MM.1S (cell line): ENCODE measurements around the gene UTS2B.
"Not testable (repeated sequence)": the region's sequence is repeated elsewhere in the genome, so short reads cannot be mapped to it uniquely, and the experiment has no call there.

Experiments
- DNase-seq: peaks from one replicate; pipeline ENCODE4 v3.0.0-alpha.2; 2015
- H2AFZ ChIP-seq: fragments of 300-600 bp; sonication (generic); 2 replicates; pipeline ENCODE4 v1.6.0; 2016; ENCODE audit warnings: antibody characterized with exemption, low read length
- H3F3A ChIP-seq: fragments of 300-600 bp; sonication (generic); 2 replicates; pipeline ENCODE4 v1.6.1; 2016; ENCODE audit warnings: mild to moderate bottlenecking, antibody characterized with exemption, low read length, moderate library complexity, mixed read lengths; ENCODE audit not compliant: insufficient read depth
- H3K27ac ChIP-seq: fragments of 300-600 bp; sonication (generic); 2 replicates; pipeline ENCODE4 v1.5.1; 2016; ENCODE audit warnings: mild to moderate bottlenecking, low read length
- H3K27me3 ChIP-seq: fragments of 300-600 bp; sonication (generic); replicated peaks from 2 replicates; pipeline ENCODE4 v1.6.0; 2016; ENCODE audit warnings: low read length; ENCODE audit not compliant: insufficient read depth
- H3K36me3 ChIP-seq: fragments of 300-600 bp; sonication (generic); replicated peaks from 2 replicates; pipeline ENCODE4 v1.6.1; 2016; ENCODE audit warnings: mild to moderate bottlenecking, low read length, mixed read lengths; ENCODE audit not compliant: insufficient read depth
- H3K4me1 ChIP-seq: fragments of 300-600 bp; sonication (generic); 2 replicates; pipeline ENCODE4 v1.6.1; 2016; ENCODE audit warnings: low read length, mixed read lengths
- H3K4me2 ChIP-seq: fragments of 300-600 bp; sonication (generic); 2 replicates; pipeline ENCODE4 v1.6.0; 2016; ENCODE audit warnings: low read depth, low read length
- H3K4me3 ChIP-seq: fragments of 300-600 bp; sonication (generic); 2 replicates; pipeline ENCODE4 v1.5.1; 2016; ENCODE audit warnings: low read length, mixed read lengths
- H3K79me2 ChIP-seq: fragments of 300-600 bp; sonication (generic); 2 replicates; pipeline ENCODE4 v1.6.1; 2016; ENCODE audit warnings: mixed run types, low read length, mixed read lengths
- H3K9ac ChIP-seq: fragments of 300-600 bp; sonication (generic); 2 replicates; pipeline ENCODE4 v1.6.1; 2016; ENCODE audit warnings: low read length, mixed read lengths
- H3K9me2 ChIP-seq: fragments of 300-600 bp; sonication (generic); replicated peaks from 2 replicates; pipeline ENCODE4 v1.6.1; 2016; ENCODE audit warnings: mild to moderate bottlenecking, low read length, mixed read lengths; ENCODE audit not compliant: insufficient read depth
- H3K9me3 ChIP-seq: fragments of 300-600 bp; sonication (generic); replicated peaks from 2 replicates; pipeline ENCODE4 v1.6.1; 2016; ENCODE audit warnings: mild to moderate bottlenecking, low read length, mixed read lengths; ENCODE audit not compliant: insufficient read depth
- H4K20me1 ChIP-seq: fragments of 300-600 bp; sonication (generic); 2 replicates; pipeline ENCODE4 v1.6.1; 2016; ENCODE audit warnings: mild to moderate bottlenecking, low read length, moderate library complexity, mixed read lengths; ENCODE audit not compliant: insufficient read depth
- EZH2 ChIP-seq: fragments of 300-600 bp; sonication (generic); optimal IDR thresholded peaks from 2 replicates; pipeline ENCODE3; 2017; ENCODE audit warnings: low read depth, mild to moderate bottlenecking, antibody characterized with exemption, low read length, mixed read lengths
- EZH2phosphoT487 ChIP-seq: fragments of 300-600 bp; sonication (generic); IDR thresholded peaks from 2 replicates; pipeline ENCODE4 v1.6.1; 2018; ENCODE audit warnings: antibody characterized with exemption, low read length
- TF ChIP-seq, protein P1 (sequence below): fragments of 300-600 bp; sonication (generic); IDR thresholded peaks from 2 replicates; pipeline ENCODE4 v1.5.1; 2016; ENCODE audit warnings: antibody characterized with exemption, low read length, mixed read lengths

UTS2B gene

GRCh38 chr3:191275751-191276150 lies 54.6 kb downstream of the UTS2B start:
- no peaks in the 10 kb centered on the region for H3K27me3 ChIP-seq
- no peaks in the 10 kb centered on the region for H3K9me3 ChIP-seq
- H3K36me3 ChIP-seq: no peaks in the 10 kb centered on the region
- no peaks in the 10 kb centered on the region for H3K9me2 ChIP-seq
- H2AFZ ChIP-seq: no peak overlapping the region
- TF ChIP-seq, protein P1, sequence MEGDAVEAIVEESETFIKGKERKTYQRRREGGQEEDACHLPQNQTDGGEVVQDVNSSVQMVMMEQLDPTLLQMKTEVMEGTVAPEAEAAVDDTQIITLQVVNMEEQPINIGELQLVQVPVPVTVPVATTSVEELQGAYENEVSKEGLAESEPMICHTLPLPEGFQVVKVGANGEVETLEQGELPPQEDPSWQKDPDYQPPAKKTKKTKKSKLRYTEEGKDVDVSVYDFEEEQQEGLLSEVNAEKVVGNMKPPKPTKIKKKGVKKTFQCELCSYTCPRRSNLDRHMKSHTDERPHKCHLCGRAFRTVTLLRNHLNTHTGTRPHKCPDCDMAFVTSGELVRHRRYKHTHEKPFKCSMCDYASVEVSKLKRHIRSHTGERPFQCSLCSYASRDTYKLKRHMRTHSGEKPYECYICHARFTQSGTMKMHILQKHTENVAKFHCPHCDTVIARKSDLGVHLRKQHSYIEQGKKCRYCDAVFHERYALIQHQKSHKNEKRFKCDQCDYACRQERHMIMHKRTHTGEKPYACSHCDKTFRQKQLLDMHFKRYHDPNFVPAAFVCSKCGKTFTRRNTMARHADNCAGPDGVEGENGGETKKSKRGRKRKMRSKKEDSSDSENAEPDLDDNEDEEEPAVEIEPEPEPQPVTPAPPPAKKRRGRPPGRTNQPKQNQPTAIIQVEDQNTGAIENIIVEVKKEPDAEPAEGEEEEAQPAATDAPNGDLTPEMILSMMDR: no peak
- TF ChIP-seq EZH2phosphoT487: no peak
- TF ChIP-seq EZH2: no peak
- no peaks in the 10 kb centered on the region for H3K79me2 ChIP-seq
- H3F3A ChIP-seq: no peaks in the 10 kb centered on the region
- H4K20me1 ChIP-seq: no peaks in the 10 kb centered on the region
- DNase-seq: no peak
- H3K4me3 ChIP-seq: no peak overlapping the region
- no peak overlapping the region for H3K27ac ChIP-seq
- H3K4me2 ChIP-seq: no peak overlapping the region
- no peak overlapping the region for H3K9ac ChIP-seq
- no peaks in the 10 kb centered on the region for H3K4me1 ChIP-seq

GRCh38 chr3:191275244-191275643 lies 55.1 kb downstream of the UTS2B start:
- not testable (repeated sequence) for H3K79me2 ChIP-seq, H3K9ac ChIP-seq, H4K20me1 ChIP-seq, H3K9me3 ChIP-seq, H3K36me3 ChIP-seq, H3K4me2 ChIP-seq, H3K27ac ChIP-seq, H3F3A ChIP-seq, H3K27me3 ChIP-seq, H2AFZ ChIP-seq, DNase-seq, H3K4me1 ChIP-seq, H3K9me2 ChIP-seq, H3K4me3 ChIP-seq

DNA sequence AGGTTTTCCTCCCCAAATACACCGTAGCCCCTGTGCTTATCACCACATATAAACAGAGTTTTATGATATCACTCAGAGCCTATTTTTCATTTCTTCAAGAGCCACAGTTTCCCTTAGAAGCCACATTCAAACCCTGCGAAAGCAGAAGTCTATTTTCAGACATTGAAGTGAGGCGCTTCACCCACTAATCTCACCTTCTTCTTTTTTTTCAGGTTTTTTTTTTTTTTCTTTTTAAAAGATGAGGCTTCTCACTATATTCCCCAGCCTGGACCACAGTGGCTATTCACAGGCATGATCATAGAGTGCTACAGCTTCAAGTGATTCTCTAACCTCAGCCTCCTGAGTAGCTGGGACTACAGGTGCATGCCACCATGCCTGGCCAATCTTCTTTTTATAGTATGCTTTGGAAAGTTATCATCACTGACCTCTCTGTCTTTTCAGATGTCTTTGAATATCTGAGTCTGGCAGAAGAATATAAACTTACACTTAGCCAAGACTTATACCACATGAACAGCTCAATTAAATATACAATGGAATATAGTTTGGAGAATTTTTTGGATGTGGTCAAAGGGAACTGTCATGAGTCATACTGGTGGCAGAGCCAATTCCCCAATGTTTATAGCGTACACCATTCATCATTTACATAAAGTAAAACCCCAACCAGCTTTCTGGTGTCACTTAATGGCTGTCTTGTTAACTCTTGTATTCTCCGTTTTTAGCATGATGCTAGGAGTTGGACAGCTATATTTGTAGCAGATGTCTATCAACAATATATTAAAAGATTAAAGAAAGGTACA lies 60.8 kb downstream of the UTS2B start:
- no peaks in the 10 kb centered on the region for H3K9me3 ChIP-seq
- H3K79me2 ChIP-seq: no peaks in the 10 kb centered on the region
- H3K9me2 ChIP-seq: no peaks in the 10 kb centered on the region
- H3K27ac ChIP-seq: no peak overlapping the region
- H3K4me2 ChIP-seq: no peak overlapping the region
- H3K9ac ChIP-seq: no peak overlapping the region
- TF ChIP-seq EZH2phosphoT487 (no peak), EZH2 (no peak)
- TF ChIP-seq, protein P1: no peak
- no peaks in the 10 kb centered on the region for H3K4me1 ChIP-seq
- H4K20me1 ChIP-seq: no peaks in the 10 kb centered on the region
- H3K27me3 ChIP-seq: no peaks in the 10 kb centered on the region
- DNase-seq: no peak
- no peak overlapping the region for H2AFZ ChIP-seq
- H3K36me3 ChIP-seq: no peaks in the 10 kb centered on the region
- no peak overlapping the region for H3K4me3 ChIP-seq
- no peaks in the 10 kb centered on the region for H3F3A ChIP-seq

DNA sequence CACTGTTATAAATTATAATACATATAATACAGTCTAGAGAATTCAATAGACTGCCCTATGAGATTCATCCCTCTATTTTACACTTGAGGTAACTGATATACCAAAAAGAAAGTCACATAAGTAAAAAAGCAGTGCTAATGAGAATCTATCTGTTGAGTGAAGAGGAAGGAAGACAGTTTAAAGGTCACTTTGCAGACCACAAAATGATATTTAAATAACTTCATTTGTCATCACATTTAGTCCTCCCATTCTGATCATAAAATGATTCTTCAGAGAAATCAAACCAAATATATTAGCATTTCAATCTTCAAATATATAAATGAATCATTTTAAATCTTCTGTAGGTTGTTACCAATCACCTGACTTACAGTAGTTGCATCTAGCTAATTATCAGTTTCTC lies 61.6 kb downstream of the UTS2B start:
- Histone ChIP-seq H3K36me3 (no peaks in the 10 kb centered on the region), H3F3A (no peaks in the 10 kb centered on the region), H3K79me2 (no peaks in the 10 kb centered on the region), H3K9ac (no peak overlapping the region), H3K4me1 (no peaks in the 10 kb centered on the region), H3K9me2 (no peaks in the 10 kb centered on the region), H3K9me3 (no peaks in the 10 kb centered on the region), H2AFZ (no peak overlapping the region), H3K4me2 (no peak overlapping the region), H3K27ac (no peak overlapping the region), H3K27me3 (no peaks in the 10 kb centered on the region), H3K4me3 (no peak overlapping the region), H4K20me1 (no peaks in the 10 kb centered on the region)
- no peak for DNase-seq
- no peak for TF ChIP-seq EZH2
- TF ChIP-seq, protein P1: no peak
- no peak for TF ChIP-seq EZH2phosphoT487
